GM19463 (cell line): ENCODE data around the gene KNDC1.

Source experiments
- ATAC-seq: cut with Tn5 transposase; IDR thresholded peaks from one replicate; pipeline ENCODE4 v1.9.1; 2021; ENCODE audit warnings: mild to moderate bottlenecking, moderate library complexity; ENCODE audit not compliant: unreplicated experiment

The KNDC1 gene

GRCh38 chr10:133237588-133238465 is 77.8 kb downstream of the KNDC1 start, which contains the start of gene VENTX:
Gene VENTX, plus strand, starts transcription at chr10:133237855. Its CDS starts 60 bp downstream, at chr10:133237915.
- ATAC-seq = no peak

- no peak for ATAC-seq
Observed at GRCh38 chr10:133238466-133238804, 78.4 kb downstream of the KNDC1 start.

GRCh38 chr10:133239990-133240389 is 80.0 kb downstream of the KNDC1 start:
- no peak for ATAC-seq

GRCh38 chr10:133241501-133242205 is 81.6 kb downstream of the KNDC1 start:
- peak; percentile 58 for ATAC-seq

GRCh38 chr10:133242611-133243356 is 82.8 kb downstream of the KNDC1 start:
- no peak for ATAC-seq

GRCh38 chr10:133243593-133243992 is 83.6 kb downstream of the KNDC1 start:
- ATAC-seq = no peak

- ATAC-seq = no peak
Observed at GRCh38 chr10:133245439-133246235, 85.6 kb downstream of the KNDC1 start.

GRCh38 chr10:133246236-133246626 is 86.2 kb downstream of the KNDC1 start:
- no peak for ATAC-seq

GRCh38 chr10:133247681-133248333 is 87.8 kb downstream of the KNDC1 start:
- no peak for ATAC-seq

GRCh38 chr10:133248334-133248715 is 88.3 kb downstream of the KNDC1 start:
- ATAC-seq = no peak

- ATAC-seq = no peak
Observed at GRCh38 chr10:133249094-133249780, 89.2 kb downstream of the KNDC1 start.

GRCh38 chr10:133249975-133250754 is 90.1 kb downstream of the KNDC1 start:
- ATAC-seq = no peak

GRCh38 chr10:133251388-133252222 is 91.6 kb downstream of the KNDC1 start:
- ATAC-seq = no peak

- no peak for ATAC-seq
Observed at GRCh38 chr10:133252223-133252552, 92.2 kb downstream of the KNDC1 start.

- no peak for ATAC-seq
Observed at GRCh38 chr10:133253361-133253955, 93.4 kb downstream of the KNDC1 start.

GRCh38 chr10:133254421-133255120 is 94.6 kb downstream of the KNDC1 start:
- no peak for ATAC-seq

- ATAC-seq = no peak
Observed at GRCh38 chr10:133255323-133255722, 95.3 kb downstream of the KNDC1 start.
